CD4-positive, alpha-beta T cell treated with Interleukin-10 for 1 hour (primary cell): ENCODE results near the gene CD99L2.
"Not testable (repeated sequence)": the region's sequence is repeated elsewhere in the genome, so short reads cannot be mapped to it uniquely, and the experiment has no call there.

ENCODE experiments used
- DNase-seq: peaks from one replicate; pipeline ENCODE4 v3.0.0-alpha.2; 2020

The CD99L2 gene

GRCh38 chrX:150849996-150850720 is 48.3 kb downstream of the CD99L2 start:
- no peak for DNase-seq

GRCh38 chrX:150849486-150849885 is 49.0 kb downstream of the CD99L2 start:
- DNase-seq = no peak

GRCh38 chrX:150848914-150849365 is 49.5 kb downstream of the CD99L2 start:
- DNase-seq = no peak

GRCh38 chrX:150847088-150847487 is 51.4 kb downstream of the CD99L2 start:
- DNase-seq = no peak

- no peak for DNase-seq
Observed at GRCh38 chrX:150846130-150846529, 52.3 kb downstream of the CD99L2 start.

GRCh38 chrX:150845091-150845490 is 53.4 kb downstream of the CD99L2 start:
- DNase-seq = no peak

GRCh38 chrX:150844016-150844415 is 54.5 kb downstream of the CD99L2 start:
- no peak for DNase-seq

- no peak for DNase-seq
Observed at GRCh38 chrX:150842198-150842685, 56.2 kb downstream of the CD99L2 start.

GRCh38 chrX:150841456-150842197 is 56.8 kb downstream of the CD99L2 start:
- DNase-seq = no peak

- DNase-seq = no peak
Observed at GRCh38 chrX:150837845-150838244, 60.6 kb downstream of the CD99L2 start.

GRCh38 chrX:150834695-150835094 is 63.8 kb downstream of the CD99L2 start:
- DNase-seq = no peak

- no peak for DNase-seq
Observed at GRCh38 chrX:150833454-150834056, 64.9 kb downstream of the CD99L2 start.

- DNase-seq = no peak
Observed at GRCh38 chrX:150831863-150832262, 66.6 kb downstream of the CD99L2 start.

GRCh38 chrX:150828785-150829184 is 69.7 kb downstream of the CD99L2 start:
- DNase-seq = no peak

GRCh38 chrX:150824352-150824751 is 74.1 kb downstream of the CD99L2 start:
- DNase-seq = not testable (repeated sequence)

- DNase-seq = not testable (repeated sequence)
Observed at GRCh38 chrX:150823826-150824225, 74.6 kb downstream of the CD99L2 start.

GRCh38 chrX:150821971-150822370 is 76.5 kb downstream of the CD99L2 start:
- no peak for DNase-seq

GRCh38 chrX:150813922-150814321 is 84.5 kb downstream of the CD99L2 start:
- DNase-seq = no peak

GRCh38 chrX:150806827-150807226 is 91.6 kb downstream of the CD99L2 start:
- DNase-seq = no peak

- DNase-seq = no peak
Observed at GRCh38 chrX:150805736-150806135, 92.7 kb downstream of the CD99L2 start.

GRCh38 chrX:150792949-150793527 is 105.4 kb downstream of the CD99L2 start:
- no peak for DNase-seq

GRCh38 chrX:150790021-150790420 is 108.4 kb downstream of the CD99L2 start:
- DNase-seq = no peak

- DNase-seq = no peak
Observed at GRCh38 chrX:150781677-150782076, 116.8 kb downstream of the CD99L2 start.
